Measurements from ENCODE around the gene FCRLB.

DNA sequence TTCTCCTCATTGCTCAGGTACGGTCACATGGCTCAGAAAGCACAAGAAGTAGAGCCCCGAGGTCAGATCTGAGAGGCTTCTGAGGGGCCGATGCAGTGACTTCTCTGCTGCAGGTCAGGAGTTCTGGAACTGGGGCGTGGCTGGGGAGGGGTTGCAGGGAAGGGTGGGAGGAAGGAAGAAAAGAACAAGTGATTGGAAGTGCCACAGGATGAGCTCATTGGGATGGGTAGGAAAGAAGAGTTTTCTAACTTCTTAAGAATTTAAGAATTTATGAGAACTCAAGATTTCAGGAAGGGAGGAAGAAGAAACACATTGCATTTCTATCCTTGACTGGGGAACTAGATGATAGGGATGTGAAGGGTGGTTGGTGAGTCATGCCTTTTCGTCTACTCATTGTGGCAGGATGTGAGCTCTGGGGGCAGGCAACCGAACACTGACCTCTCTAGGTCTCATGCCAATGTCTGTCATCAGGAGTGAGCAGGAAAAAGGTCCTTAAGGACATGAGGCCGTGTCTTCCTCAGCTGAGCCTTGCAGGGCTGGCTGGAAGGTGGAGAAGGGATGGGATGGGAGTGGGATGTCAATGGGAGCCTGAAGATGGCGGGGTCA is 497 bp downstream of the FCRLB start:
- TF ChIP-seq CTCF (tag by site-specific recombination; IDR thresholded peaks at IDR 0.05) = no peak
- no peak for TF ChIP-seq ZNF658 (tag by site-specific recombination; IDR thresholded peaks at IDR 0.05)
- no peak for TF ChIP-seq SALL2 (tag by site-specific recombination; IDR thresholded peaks at IDR 0.05; ENCODE audit: borderline replicate concordance)
- TF ChIP-seq ZBTB44 (tag by site-specific recombination; IDR thresholded peaks at IDR 0.05) = no peak
- no peak for TF ChIP-seq ZNF174 (tag by site-specific recombination; IDR thresholded peaks at IDR 0.05)
- TF ChIP-seq ZNF292 (tag by site-specific recombination; IDR thresholded peaks at IDR 0.05; ENCODE audit: borderline replicate concordance, low read depth) = no peak
- TF ChIP-seq GLIS2 (tag by site-specific recombination; IDR thresholded peaks at IDR 0.05) = no peak

Data from HEK293 (cell line).